NCI-H2227 (cell line): ENCODE measurements around the gene FRMD3.

ENCODE experiments used
- DNase-seq: peaks from one replicate; lab custom pipeline; 2025; ENCODE audit not compliant: unreplicated experiment; lab: John Stamatoyannopoulos, UW

The FRMD3 gene

GRCh38 chr9:83474631-83475030, 63.6 kb downstream of the FRMD3 start:
- no peak for DNase-seq

GRCh38 chr9:83473488-83473971, 64.7 kb downstream of the FRMD3 start:
- DNase-seq, result no peak

DNA sequence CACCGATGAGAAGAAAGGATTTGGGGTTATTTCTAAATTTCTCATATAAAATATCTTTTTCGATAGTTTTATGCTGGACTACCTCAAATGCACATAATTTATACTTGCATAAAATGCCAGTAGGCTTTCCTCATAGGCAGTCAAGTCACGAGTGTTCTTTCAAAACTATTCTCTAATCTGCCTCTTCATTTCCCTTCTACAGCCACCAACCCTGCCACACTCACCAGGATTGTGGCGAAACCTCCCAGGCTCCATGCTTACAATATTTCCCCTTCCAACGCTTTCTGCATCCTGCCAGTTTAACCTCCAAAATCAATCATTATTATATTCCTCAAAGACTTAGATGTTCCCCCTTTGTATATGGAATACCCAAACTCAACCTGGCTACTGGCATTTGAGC, 65.4 kb downstream of the FRMD3 start:
- no peak for DNase-seq

GRCh38 chr9:83472221-83472665, 66.0 kb downstream of the FRMD3 start:
- no peak for DNase-seq

- no peak for DNase-seq
These were observed 67.0 kb downstream of the FRMD3 start for GRCh38 chr9:83471241-83471640.

DNA sequence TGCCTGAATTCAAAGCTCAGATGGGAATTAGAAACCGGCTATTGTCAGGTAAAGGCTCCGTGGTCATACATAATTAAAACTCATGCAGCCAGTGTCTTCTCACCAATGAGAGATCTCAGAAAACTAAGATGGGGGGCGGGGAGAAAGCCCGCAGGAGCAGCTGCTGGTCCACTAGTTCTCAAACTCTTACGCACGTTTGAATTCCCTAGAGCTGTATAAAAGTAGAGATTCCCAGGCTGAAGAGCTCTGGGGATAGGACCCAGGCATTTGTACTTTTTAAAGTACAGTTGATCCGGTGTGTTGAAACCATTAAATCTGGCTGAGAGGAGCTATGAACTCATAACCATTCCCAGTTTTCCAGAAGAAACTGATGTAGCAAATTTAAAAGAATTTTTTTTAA, 68.5 kb downstream of the FRMD3 start:
- DNase-seq, result no peak

DNA sequence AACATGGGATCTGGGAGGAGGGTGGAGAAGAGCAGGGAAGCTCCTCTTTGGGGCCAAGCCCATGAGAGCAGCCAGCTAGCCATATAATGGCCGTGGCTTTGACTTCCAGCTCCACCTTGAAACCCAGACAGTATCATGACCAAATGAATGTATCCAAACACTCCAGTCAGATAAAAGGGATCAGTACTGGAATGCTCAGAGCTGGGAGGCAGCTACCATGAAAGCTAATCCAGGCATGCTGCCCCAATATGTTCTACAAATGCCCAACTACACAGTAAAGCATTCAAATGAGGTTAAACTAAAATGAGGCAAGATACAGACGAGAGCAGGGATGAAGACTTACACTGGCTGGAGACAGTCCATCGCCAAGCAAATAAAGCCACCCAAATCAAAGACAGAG, 69.4 kb downstream of the FRMD3 start:
- no peak for DNase-seq

- DNase-seq, result peak; percentile 25
These were observed 71.3 kb downstream of the FRMD3 start for GRCh38 chr9:83466877-83467276.

GRCh38 chr9:83466351-83466750, 71.8 kb downstream of the FRMD3 start:
- no peak for DNase-seq

DNA sequence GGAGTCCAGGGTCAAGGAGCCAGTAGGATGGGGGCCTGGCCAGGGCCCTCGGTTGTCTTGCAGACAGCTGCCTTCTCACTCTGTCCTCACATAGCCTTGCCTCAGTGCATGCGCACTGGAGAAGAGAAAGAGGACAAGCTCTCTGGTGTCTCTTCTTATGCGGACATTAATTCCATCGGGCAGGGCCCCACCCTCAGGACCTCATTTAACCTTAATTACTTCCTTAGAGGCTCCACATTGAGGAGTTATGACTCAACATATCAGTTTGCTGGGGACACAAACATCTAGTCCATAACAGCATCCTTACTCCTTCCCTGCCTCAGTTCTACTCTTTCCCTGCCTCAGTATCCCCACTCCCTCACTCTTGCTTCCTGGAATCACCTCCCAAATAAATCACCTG, 78.4 kb downstream of the FRMD3 start:
- no peak for DNase-seq

DNA sequence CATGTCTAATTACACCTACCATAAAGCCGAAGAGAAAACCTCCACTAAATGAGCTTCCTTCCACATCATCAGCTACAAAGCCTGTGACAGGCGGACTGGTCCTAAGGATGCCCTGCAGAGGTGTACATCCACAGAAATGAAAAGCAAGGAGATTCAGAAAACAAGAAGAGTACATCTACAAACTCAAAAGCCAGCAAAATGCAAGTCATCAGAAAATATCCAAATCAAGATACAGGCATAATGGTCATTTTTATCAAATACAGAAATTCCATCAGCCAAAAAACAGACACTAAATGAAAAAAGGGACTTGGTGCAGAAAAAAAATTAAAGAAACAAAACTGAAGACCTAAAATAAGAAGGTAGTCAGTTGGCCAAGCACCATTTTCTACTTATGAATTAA, 79.7 kb downstream of the FRMD3 start:
- no peak for DNase-seq

DNA sequence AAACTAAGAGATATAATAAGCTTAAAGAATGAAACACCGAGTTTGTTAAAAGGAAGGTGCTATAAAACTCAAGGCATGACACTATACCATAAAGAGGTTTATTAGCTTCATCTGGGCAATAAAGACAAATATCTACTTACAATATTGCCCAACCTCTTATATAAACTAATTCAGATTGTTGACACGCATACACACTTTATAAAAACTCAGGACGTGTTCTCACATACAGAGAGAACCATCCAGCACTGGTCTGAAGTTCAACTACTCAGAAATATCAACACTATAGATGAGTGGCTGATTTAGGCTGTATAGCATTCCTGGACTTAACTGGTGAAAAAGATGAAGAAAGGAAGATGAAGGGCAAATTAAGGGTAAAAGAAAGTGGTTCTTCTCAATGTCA, 81.2 kb downstream of the FRMD3 start:
- no peak for DNase-seq

- DNase-seq, result no peak
These were observed 82.0 kb downstream of the FRMD3 start for GRCh38 chr9:83456226-83456625.

DNA sequence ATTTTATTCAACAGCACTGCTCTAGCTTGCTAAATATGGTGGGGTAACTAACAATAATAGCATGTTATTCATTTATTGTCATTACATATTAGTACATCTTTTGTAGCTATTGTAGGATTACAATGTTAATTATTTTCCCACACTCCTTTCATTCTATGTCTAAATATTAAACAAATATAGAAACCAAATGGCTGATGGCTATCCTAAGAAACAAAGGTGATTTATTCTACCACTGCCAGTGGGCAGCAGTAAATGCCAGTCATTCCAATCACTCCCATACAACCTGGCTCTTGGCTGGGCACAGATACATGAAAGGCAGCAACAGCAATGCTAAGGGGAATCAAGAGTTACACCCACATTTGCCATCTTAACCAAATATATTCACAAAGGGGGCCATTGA, 84.1 kb downstream of the FRMD3 start:
- no peak for DNase-seq

- no peak for DNase-seq
These were observed 86.9 kb downstream of the FRMD3 start for GRCh38 chr9:83451308-83451707.

- DNase-seq, result no peak
These were observed 88.2 kb downstream of the FRMD3 start for GRCh38 chr9:83449983-83450382.

GRCh38 chr9:83449166-83449565, 89.0 kb downstream of the FRMD3 start:
- DNase-seq, result no peak

DNA sequence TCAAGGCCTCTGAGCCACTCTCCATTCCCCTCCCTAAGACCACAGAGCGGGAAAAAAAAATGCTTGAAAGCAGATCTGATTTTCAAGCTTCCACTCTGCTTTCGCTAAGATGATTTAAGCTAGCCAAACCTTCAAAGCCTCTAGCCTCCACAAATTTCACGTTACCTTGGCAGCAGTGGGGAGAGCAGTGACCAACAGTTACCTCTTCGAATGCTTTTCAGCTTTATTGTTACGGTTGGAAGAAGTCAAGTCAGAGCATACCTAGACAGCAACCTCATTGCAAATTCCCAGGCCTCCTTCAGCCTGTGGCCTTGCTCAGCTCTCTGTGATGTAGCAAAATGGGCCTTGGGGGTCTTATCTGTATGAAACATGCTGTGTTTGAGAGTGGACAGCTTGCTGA, 89.6 kb downstream of the FRMD3 start:
- DNase-seq, result no peak

- no peak for DNase-seq
These were observed 90.8 kb downstream of the FRMD3 start for GRCh38 chr9:83447351-83447750.

DNA sequence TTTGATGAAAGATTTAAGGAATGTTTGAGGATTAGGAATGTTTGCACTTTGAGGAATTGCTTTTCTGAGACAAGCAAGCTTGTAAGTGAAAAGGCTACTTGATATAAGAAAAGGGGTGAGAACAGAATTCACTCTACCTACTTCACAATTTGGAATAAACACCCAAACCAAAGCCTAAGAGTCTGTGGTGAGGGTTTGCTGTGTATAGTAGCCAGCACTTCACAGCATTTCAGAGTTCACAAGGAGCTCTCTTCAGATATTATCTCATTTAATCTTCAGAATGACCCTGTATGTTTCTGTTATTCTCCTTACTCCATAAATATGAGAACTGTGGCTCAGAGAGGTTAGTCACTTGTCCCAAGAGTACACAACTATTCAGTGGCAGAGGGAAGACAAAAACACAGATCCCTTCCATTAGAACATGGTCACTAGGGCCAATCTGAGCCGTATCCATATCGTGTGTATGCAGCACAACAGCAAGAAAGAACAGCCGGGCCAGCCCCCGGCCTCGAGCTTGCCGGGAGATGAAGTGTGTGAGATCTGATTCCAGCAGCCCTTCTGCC, 92.4 kb downstream of the FRMD3 start:
- no peak for DNase-seq

DNA sequence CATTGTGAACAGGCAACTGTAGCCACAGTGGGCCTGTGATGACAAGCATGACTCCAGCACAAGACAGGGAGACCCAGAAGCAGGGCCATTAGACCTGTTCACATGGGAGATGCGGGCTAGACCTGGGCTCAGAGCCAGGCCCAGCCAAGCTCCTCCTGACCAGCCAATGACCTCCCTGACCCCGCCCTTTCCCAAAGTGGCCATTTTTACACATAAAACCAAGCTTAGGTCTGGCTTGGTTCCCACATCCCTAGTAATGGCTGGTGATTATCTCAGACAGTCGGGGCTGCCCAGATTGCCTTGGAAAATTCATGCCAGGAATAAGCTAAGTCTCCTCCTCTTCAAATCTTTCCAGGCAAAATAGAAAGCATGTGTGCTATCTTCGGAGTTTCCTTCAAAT, 94.1 kb downstream of the FRMD3 start:
- no peak for DNase-seq

DNA sequence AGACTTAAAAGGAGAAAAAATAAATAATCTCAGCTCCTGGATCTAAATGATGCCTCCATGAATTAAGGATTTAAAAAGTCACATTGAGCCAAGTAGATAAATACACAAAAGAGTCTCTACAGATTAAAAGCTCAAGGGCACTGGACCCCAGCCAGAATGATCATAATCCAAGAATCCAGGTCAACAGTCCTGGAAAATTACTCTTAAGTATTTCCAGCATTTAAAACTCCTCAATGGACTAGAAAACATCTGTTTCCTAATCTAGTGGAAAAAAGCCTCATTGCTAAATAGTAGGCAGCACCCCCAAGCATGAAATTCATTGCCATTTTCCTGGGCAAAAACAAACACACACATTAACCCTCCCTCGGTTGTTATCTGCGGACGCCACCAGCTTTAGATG, 96.8 kb downstream of the FRMD3 start:
- no peak for DNase-seq

- no peak for DNase-seq
These were observed 97.6 kb downstream of the FRMD3 start for GRCh38 chr9:83440641-83441040.

- DNase-seq, result no peak
These were observed 102.9 kb downstream of the FRMD3 start for GRCh38 chr9:83435301-83435700.
